ENCODE data around the gene EMILIN1. TPM values are rescaled to one million over a fixed set of nuclear protein-coding genes. Genes with fewer than 3 reads are reported as not detected.
"Not testable (repeated sequence)": the region's sequence is repeated elsewhere in the genome, so short reads cannot be mapped to it uniquely, and the experiment has no call there.

EMILIN1 gene
- total RNA-seq, 2 donors from 2014 or later = 231 to 309 TPM

DNA sequence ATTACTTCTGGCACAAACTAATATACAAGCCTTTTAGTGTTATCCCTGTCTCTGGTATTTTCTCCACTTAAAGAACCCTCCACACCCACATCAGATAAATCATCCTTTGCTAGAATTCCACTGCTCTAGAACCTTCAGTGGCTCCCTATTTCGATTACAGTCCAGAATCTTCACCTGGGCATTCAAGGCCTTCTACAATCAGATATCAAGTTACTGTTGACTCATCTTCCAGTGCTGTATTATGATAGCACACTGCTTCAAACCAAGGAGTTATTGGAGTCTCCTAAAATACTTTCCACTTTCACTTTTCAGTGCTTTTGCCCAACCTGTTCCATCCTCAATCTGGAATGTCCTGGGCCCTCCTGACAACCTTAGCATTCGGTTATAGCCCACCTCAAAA lies 37.1 kb downstream of the EMILIN1 start:
- no peak overlapping the region for H3K4me3 ChIP-seq
- no peaks in the 10 kb centered on the region for H3K27me3 ChIP-seq (replicated peaks; ENCODE audit: insufficient read depth)
- DNase-seq (ENCODE audit: low spot score) = no peak
- no peaks in the 10 kb centered on the region for H3K36me3 ChIP-seq
- no peak overlapping the region for H3K27ac ChIP-seq
- peaks cover 6 to 15% of the 10 kb centered on the region in 2 donors for H3K4me1 ChIP-seq (ENCODE audit: control insufficient read depth in 1 of 2, low read depth in 2 of 2)
- TF ChIP-seq, protein P1, sequence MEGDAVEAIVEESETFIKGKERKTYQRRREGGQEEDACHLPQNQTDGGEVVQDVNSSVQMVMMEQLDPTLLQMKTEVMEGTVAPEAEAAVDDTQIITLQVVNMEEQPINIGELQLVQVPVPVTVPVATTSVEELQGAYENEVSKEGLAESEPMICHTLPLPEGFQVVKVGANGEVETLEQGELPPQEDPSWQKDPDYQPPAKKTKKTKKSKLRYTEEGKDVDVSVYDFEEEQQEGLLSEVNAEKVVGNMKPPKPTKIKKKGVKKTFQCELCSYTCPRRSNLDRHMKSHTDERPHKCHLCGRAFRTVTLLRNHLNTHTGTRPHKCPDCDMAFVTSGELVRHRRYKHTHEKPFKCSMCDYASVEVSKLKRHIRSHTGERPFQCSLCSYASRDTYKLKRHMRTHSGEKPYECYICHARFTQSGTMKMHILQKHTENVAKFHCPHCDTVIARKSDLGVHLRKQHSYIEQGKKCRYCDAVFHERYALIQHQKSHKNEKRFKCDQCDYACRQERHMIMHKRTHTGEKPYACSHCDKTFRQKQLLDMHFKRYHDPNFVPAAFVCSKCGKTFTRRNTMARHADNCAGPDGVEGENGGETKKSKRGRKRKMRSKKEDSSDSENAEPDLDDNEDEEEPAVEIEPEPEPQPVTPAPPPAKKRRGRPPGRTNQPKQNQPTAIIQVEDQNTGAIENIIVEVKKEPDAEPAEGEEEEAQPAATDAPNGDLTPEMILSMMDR (IDR thresholded peaks at IDR 0.05) = no peak
- ATAC-seq (ENCODE audit: insufficient number of reproducible peaks, low FRiP score, low read depth) = no peak
- H3K9me3 ChIP-seq = no peaks in the 10 kb centered on the region

DNA sequence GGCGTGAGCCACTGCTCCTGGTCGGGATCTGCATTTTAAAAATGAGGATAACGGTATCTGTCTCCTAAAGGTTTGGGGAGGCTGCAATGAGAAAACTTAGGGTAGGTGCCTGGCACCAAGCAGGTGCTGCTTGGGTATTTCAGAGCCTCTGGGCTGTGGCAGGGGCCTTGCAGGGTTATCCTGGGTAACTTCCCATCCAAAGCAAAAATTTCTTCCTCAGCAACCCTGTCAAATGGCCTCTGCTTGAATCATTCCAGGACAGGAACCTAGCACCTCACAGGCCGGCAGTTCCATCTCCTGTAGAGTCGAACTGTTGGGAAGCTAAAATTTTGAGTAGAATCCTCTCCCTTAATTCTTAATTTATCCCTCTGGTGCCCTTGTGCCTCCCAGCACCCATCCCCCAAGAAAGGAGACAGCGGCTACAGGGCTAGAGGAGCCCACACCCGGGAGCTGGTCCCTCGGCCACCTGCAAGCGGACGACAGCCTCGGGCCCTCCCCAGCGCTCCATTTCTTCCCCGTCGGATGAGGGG lies 39.6 kb downstream of the EMILIN1 start:
- TF ChIP-seq, protein P1 (IDR thresholded peaks at IDR 0.05) = no peak
- peaks cover 7 to 15% of the 10 kb centered on the region in 2 donors for H3K4me1 ChIP-seq (ENCODE audit: control insufficient read depth in 1 of 2, low read depth in 2 of 2)
- DNase-seq (ENCODE audit: low spot score) (no peak), ATAC-seq (ENCODE audit: insufficient number of reproducible peaks, low FRiP score, low read depth) (no peak)
- H3K27me3 ChIP-seq (replicated peaks; ENCODE audit: insufficient read depth) = no peaks in the 10 kb centered on the region
- no peaks in the 10 kb centered on the region for H3K36me3 ChIP-seq
- no peak overlapping the region for H3K27ac ChIP-seq
- H3K9me3 ChIP-seq = no peaks in the 10 kb centered on the region
- H3K4me3 ChIP-seq = peak overlapping the region; percentile 68

DNA sequence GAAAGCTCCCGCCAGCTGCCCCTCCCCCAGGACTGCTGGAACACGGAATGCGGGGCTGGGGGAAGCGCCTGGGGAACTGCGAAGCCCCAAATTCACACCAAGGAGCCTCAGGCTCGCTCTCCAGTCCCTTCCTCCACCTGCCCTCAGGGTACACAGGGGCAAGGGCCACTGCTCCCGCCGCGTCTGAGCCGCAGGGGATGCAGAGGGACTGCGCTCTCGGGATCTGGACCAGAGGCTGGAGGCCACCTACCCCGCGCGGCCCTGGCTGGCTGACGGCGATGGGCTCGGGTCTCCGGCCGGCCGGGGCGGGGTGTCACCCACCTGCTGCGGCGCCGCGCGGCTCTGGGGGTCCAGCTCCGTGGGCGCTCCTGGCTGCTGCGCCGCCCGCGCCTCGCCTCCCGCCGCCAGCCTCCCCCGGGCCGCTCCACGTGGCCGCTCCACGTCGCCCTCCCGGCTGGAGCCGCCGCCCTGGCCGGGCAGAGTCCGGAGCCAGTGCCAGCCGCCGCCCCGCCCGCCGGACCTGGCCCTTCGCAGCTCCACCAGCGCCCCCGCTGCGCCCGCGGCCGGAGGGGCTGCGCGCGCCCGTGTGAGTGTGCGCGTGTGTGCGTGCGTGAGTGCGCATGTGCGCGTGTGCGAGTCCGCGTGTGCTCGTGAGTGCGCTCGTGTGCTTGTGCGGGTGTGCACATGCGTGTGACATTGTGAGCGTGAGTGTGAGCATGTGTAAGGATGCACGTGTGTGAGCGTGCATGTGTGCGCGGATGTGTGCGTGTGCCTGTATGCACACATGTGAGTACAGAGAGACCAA lies 40.3 kb downstream of the EMILIN1 start, which contains the start of gene CGREF1:
Gene CGREF1, minus strand, starts transcription at position 604 of the 805 bp plus-strand sequence. CDS start 14,762 bp downstream, outside the sequence.
- ATAC-seq (ENCODE audit: insufficient number of reproducible peaks, low FRiP score, low read depth) (no peak), DNase-seq (ENCODE audit: low spot score) (no peak)
- Histone ChIP-seq H3K27ac (no peak within 1 kb of the TSS), H3K4me3 (peak within 1 kb of the TSS; percentile 68), H3K27me3 (replicated peaks; ENCODE audit: insufficient read depth) (no peaks in the 10 kb centered on the region), H3K4me1 (ENCODE audit: control insufficient read depth in 1 of 2, low read depth in 2 of 2) (peaks cover 9 to 15% of the 10 kb centered on the region in 2 donors), H3K9me3 (no peaks in the 10 kb centered on the region), H3K36me3 (no peaks in the 10 kb centered on the region)
- TF ChIP-seq, protein P1 (IDR thresholded peaks at IDR 0.05) = no peak

DNA sequence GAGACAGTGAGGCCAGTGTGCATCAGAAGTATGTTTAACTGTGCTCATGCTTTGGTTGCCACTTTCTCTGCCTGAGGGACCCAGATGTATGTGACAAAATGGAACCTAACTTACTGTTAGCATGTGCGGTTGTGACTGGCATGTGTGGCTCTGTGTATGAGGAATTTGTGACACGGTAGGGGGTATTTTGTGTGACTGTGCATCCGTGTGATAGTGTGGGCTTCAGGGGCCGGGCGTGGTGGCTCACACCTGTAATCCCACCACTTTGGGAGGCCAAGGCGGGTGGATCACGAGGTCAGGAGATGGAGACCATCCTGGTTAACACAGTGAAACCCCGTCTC lies 40.9 kb downstream of the EMILIN1 start:
- not testable (repeated sequence) for ATAC-seq (ENCODE audit: insufficient number of reproducible peaks, low FRiP score, low read depth); H3K36me3 ChIP-seq; H3K9me3 ChIP-seq; H3K27me3 ChIP-seq (replicated peaks; ENCODE audit: insufficient read depth); H3K27ac ChIP-seq; DNase-seq (ENCODE audit: low spot score)
- peaks cover 9 to 15% of the 10 kb centered on the region in 2 donors for H3K4me1 ChIP-seq (ENCODE audit: control insufficient read depth in 1 of 2, low read depth in 2 of 2)
- peak overlapping the region; percentile 68 for H3K4me3 ChIP-seq

DNA sequence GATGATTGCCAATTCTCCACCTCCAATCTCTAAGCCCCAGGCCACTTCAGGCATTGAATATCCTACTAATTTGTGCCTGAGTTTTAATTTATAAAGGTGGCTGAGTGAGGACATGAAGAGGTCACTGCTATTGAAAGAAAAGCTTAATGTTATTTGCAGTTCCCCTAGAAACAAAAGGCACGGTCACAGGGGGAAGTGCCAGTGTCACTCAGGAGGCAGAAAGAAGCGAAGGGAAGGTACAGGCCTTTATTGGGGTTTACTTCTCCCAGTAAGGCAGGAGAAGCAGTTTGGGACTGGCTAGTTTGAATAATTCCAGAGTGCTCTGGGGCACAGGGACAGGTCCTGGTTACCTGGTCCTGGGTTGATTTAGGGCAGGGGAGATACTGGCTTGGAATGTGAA lies 43.5 kb downstream of the EMILIN1 start:
- Histone ChIP-seq H3K4me3 (no peak overlapping the region), H3K9me3 (no peaks in the 10 kb centered on the region), H3K4me1 (ENCODE audit: control insufficient read depth in 1 of 2, low read depth in 2 of 2) (peaks cover 9 to 15% of the 10 kb centered on the region in 2 donors), H3K36me3 (no peaks in the 10 kb centered on the region), H3K27ac (no peak overlapping the region), H3K27me3 (replicated peaks; ENCODE audit: insufficient read depth) (no peaks in the 10 kb centered on the region)
- ATAC-seq (ENCODE audit: insufficient number of reproducible peaks, low FRiP score, low read depth) (no peak), DNase-seq (ENCODE audit: low spot score) (no peak)
- TF ChIP-seq, protein P1 (IDR thresholded peaks at IDR 0.05) = no peak
